HG03565 (cell line): ENCODE data around the gene UCP2.

Source experiments
- ATAC-seq: cut with Tn5 transposase; IDR thresholded peaks from one replicate; pipeline ENCODE4 v1.9.1; 2021; ENCODE audit warnings: mild to moderate bottlenecking, moderate library complexity; ENCODE audit not compliant: unreplicated experiment

The UCP2 gene

DNA sequence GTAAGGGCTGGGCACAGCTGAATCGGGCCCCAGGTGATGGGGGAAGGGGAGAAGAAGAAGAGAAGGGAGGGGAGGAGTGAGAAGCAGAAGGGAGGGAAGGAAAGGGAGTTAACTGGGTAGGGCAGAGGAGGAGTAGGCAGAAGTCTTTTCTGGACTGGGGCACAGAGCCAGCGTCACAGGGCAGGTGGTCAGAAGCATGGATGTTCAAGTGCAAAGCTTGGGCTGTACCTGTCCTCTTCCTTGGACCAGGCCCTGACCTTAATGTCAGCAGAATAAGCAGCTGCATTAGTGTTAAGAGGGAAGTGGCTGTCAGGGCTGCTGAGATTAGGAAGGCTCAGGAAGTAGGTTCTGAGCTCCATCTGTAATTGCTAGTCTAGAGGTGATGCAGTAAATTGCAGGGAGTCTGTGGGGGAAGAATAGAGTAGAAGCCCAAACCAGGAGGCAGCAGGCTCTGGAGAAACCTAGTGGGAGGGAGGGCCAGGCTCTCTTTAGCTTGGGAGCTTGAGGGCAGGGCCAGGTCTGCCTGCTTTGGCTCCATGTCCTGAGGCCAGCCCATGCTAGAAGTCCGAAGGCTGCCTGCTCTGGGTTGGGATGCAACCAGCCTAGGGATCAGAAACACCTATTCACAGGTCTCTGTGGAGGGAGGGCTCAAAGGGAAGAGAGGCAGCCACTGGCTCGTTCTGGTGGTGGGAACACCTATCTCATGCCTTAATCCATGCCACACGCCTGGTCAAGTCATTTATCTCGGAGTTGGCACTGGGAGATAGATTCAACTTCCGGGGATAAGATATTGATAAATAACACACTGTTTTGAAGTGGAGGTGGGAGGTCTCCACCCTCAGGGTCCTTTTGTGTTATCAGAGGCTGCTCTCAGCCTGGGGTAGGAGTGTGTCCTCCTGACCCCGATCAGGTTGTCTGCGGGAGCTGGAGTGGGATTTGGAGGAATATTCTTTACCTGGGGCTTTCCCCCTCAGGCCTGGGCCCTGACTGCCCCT, 28.0 kb upstream of the UCP2 start:
- no peak for ATAC-seq

DNA sequence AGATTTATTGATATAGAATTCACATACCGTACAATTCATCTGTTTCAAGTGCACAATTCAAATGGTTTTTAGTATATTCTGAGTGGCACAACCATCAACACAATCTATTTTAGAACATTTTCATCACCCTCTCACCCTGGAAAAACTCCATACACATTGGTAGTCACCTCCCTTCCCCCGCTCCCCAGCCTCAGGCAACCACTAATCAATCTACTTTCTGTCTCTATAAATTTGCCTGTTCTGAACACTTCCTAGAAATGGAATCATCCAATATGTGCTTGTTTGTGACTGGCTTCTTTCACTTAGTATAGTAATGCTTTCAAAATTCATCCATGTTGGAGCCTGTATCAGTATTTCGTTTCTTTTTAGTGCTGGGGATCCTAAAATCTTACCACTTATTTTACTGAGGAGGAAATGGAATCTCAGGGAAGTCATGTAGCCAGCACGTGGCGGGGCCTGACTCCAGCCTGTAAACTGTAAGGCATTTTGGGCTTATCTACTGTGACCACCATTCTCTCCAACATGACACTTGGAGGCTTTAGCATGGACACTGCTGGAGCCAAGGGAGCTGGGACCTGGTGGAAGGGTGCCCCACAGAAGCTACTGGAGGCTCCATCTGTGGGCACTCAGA, 27.1 kb upstream of the UCP2 start:
- no peak for ATAC-seq

DNA sequence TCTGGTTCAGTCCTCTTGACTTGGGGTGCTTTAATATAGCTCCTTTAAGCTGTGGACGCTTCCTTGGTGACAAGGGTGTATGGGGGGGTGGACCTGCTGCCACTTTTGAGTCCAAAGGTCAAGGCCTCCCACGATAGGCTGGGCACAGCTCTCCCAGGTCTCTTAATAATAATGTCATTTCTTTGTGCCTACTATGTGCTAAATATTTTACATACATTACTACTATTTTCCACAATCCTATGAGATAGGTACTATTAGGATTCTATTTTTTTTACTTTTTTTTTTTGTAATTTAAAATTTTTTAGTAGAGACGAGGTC, 26.5 kb upstream of the UCP2 start:
- ATAC-seq: no peak

DNA sequence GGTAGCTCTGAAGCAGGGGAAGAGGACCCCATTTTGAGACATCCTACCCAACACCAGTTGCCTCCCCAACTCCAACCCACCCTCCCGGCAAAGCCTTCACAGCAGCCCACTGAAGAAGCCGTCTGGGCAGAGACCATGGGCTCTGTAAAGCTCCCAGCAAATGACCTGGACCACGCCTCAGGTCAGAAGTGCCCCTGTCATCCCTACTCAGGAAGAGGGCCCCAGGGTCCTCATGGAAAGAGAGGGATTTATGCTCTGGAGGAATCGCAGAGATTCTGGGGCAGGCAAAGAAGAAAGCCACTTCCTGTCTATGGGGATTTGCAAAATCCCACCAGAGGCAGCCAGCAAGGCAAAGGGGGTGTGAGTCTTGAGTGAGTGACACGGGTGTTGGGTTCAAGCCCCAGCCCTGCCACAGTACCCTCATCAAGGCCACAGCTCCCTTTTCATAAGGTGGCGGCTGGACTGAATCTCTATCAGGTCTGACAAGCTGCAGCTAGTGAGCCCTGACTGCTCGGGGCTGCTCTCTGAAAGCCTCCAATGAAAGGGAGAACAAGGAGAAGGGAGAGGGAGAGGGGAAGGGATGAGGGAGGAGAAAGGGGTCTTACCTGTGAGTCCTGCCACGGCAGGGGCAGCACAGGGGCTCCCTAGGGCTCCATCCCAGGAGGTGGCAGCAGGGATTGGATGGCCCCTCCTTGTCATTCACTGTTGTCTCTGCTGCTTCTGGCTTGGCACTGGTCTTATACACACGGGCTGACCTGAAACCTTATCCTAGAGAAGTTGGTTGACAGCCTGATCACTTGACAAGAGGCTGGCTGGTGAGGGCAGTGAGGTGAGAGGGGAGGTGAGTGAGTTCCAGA, 26.0 kb upstream of the UCP2 start, which contains the start of gene UCP3:
Gene UCP3 (minus strand): TSS at position 713 of the 857 bp plus-strand sequence. CDS start 2,043 bp downstream, outside the sequence.
- ATAC-seq: no peak

DNA sequence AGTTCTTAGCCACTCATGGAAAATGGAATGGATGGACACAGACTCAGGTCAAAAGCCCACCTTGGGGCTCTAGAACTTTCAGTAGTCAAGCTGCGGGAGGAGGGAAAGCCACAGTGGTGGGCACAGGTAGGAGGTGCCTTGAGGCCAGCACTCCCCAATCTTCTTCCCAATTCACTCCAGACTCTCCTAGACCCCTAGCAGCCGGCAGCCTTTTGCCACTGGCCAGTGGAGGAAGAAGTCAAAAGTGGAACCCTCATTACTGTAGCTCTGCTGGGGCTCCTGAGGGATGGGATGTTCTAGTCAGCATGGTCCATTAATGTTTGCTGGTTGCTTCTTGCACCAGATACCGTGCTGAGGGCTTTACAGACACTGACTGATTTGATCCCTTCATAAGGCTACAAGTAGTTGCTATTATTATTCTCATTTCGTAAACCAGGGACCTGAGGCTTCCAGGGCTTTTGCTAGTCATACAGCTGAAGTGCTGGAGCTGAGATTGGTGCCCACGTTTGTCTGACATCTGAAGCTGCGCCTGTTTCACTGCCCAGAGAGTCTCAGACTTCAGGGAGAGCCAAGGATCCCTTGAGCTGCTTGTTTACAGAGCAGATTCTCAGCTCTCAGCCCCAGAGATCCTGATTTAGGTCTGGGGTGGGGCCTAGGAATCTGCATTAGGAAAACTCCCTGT, 25.2 kb upstream of the UCP2 start:
- no peak for ATAC-seq

DNA sequence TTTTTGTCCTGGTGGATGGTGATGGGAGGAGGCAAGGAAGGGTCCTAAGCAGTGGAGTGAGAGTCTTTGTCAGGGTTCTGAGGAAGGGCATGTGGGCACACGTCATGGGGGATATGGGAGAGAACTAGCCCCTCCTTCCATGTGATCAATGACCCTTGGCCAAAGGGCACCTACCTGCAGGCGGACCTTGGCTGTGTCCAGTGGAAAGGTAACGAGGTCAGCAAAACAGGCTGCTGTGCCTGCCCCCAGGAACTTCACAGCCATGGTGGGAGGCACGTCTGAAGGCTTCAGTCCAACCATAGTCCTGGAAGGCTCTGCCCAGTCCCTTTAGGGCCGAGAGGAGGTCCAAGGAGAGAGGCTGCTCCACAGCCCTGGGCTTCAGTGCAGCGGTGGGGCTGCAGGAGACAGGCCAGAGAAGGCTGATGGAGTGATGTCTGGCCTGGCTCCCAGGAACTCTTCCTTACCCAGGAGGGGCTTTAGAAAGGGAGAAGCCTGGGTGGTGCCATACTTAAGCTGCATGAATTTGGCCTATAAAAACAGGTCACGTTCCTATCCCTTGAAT, 24.2 kb upstream of the UCP2 start:
- no peak for ATAC-seq

DNA sequence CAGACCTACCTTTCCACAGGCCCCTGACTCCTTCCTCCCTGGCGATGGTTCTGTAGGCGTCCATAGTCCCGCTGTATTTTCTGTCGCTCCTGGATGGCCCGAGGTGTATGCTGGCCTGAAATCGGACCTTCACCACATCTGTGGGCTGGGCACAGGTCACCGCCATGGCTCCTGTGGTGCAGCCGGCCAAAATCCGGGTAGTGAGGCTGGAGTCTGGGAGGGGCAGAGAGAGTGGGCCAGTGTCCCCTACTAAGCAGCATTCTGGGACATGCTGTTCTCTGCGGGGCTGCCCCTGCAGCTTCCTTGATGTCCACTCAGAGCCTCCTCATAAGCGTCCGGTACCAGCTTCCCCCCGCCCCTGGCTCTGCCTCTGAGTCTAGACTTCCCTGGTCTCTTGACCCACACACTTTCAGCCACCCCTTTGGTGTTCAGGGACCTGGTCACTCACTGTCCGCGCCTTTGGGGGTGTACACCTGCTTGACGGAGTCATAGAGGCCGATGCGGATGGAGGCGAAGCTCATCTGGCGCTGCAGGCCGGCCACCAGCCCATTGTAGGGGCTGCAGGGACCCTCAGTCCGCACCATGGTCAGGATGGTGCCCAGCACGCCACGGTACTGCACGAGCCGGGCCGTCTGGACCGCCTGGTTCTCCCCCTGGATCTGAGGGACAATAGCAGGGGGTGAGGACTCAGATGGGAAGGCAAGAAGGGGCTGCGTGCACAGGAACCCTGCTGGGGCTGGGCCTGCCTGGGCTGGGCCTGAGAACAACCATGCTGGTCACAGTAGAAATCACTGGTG, 23.3 kb upstream of the UCP2 start:
- ATAC-seq: no peak

DNA sequence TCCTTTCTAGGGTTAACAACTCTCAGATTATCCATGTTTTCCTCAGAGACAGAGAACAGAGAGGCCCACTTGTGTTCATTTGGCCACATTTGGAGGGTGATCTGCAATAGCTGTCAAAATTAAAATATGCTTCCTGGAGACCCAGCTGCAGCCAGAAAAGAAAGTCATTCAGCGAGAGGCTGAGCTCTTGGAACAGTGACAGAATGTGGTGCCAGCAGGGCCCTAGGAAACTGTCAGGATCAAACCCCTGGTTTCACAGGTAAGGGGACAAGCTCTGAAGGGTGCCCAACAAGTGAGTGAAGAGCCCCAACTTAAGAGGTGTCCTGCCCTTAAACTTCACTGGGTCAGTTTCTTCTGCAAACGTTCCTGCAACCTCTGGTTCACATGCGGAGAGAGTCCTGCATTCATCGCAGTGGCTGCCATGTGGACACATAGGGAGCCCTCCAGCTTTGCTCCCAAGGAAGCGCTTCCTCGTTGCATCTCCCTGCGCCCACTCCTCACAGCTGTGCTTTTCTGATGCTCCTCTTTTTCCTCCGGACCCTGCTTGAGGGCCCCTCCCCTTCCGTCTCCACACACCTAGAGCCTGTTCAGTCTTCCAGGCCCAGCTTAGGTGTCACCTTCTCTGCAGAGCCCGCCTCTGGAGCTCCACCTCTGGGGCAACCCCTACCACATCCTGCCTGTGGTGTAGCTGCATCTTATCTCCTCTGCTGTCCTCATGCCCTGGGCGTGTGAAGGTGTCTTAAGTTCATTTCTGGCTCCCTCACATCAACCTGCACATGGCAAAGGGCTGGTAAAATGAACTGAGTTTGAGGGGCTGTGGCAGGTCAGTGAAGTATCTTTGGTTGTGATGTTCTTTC, 22.3 kb upstream of the UCP2 start:
- no peak for ATAC-seq

DNA sequence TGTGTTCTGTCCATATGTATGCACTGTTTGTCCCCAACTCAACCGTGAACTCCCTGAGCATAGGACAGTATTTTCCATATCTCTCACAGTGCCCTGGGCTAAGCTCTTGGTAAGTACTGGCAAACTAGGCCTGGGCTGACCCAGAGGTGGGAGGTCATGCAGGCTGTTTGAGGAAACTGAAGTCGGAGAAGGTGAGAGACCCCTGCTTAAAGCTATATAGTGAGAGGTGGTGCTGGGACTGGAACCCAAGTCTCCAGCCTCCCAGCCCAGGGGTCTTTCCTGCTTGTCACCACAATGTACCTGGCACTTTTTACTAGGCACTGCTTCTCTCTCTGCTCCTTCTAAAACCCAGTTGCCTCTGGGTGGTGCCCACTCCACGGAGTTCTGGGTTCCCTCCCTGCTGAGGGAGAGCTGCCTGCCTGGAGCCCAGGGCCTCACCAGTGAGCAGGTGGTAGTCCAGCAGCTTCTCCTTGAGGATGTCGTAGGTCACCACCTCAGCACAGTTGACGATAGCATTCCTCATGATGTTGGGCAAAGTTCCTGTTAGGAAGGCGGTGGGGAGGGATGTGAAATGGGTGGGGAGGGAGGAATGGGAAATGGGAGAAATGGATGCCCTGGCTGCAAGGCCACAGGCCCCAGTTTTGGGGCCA, 21.5 kb upstream of the UCP2 start:
- no peak for ATAC-seq

DNA sequence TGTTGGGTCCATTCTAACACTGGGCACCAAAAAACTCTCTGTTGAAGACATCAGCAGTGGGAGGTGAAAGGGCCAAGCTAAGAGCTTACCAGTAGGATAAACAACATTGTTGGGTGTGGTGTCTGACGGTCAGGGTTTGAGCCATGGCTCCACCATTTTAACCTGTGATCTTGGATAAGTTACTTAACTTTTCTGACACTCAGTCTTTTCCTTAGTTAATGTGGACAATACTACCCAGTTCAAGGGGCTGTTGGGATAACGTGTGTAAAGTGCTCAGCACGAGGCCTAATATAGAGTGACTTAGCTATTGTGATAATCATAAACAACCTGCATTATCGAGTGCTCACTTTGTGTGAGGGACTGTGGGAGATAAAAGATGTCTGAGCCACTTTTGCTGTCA, 20.2 kb upstream of the UCP2 start:
- ATAC-seq: no peak

DNA sequence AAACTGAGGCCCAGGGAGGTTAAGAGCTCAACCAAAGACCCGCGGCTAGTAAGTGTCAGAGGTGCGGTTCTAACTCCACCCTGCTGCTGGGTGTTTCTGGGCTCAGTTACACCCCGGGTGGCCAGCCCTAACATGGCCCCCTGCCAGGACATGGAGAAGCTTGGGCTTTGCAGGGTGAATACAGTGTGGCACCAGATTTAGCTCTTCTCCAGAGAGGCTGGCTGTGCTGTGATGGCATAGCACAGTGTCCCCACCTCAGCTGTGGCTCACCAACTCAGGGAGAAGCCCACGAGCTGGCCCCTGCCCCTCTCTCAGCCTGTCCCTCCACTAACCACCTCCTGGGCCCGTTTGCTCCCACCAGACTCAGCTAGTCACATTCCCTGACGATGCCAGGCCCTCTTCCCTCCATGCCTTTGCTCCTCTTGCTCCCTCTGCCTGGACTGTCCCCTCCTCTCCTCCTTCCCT, 19.2 kb upstream of the UCP2 start:
- ATAC-seq: no peak

DNA sequence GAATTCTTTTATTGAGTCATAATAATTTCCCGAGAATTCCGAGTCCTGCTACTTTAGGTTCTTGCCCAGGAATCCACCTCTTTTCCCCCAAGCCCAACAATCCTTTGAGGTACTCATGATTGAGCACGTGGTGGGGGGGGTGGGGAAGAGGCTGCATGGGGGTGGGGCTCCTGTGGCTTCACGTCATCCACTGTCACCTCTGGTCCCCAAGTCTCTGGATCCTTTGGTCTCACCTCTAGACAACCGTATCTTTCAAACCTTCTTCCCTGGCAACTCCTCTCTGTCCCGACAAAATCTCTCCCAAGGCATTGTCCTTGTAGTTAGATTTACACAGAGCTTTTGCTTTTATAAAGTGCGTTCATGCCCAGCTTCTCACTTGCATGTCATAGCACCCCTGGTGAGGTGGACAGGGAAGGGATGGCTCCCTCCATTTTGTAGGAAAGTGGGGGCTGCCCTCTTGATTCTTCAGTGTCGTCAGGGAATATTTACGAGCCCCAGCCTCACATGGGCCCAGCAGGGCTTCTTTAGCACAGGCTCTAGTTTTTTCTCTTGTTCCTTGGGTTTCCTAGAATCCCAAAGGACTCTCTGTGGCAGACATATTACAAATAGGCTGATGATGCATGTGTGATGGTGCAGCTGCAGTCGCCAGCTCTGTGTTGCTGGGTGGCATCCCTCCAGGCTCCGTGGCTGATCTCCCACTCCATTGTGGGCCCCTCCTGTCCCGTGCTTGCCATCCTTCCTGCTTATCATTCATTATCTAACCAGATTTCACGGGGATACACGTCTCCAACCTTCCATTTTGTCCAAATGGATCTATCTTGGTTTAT, 17.9 kb upstream of the UCP2 start:
- no peak for ATAC-seq

DNA sequence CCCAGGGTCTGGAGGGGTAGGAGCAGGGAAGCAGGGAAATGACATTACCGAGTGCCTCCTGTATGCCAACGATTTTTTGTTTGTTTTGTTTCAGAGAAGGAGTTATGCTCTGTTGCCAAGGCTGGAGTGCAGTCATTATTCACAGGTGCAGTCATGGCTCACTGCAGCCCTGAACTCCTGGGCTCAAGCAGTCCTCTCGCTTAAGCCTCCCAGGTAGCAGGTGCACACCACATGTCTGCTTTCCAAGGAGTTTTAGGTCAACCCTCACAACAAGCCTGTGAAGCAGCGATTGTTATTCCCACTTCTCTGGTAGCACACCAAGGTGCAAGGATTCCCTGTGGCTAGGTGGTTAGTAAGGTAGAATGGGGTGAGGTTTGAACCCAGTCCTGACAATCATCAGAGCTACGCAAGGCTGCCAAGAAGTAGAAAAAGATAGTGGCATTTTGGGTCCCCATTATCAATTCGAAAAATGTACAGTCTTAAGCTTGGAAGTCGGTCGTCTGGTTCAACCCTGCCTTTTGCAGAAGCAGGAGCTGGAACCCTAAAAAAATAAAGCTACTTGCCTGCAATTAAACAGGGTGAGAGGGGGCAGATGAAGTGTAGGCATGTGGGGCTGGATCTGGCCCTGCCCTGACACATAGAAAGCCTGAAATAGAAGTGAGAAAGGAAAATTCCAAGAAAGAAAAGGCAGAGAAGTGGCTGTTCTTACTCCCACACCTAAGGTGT, 17.1 kb upstream of the UCP2 start:
- no peak for ATAC-seq

DNA sequence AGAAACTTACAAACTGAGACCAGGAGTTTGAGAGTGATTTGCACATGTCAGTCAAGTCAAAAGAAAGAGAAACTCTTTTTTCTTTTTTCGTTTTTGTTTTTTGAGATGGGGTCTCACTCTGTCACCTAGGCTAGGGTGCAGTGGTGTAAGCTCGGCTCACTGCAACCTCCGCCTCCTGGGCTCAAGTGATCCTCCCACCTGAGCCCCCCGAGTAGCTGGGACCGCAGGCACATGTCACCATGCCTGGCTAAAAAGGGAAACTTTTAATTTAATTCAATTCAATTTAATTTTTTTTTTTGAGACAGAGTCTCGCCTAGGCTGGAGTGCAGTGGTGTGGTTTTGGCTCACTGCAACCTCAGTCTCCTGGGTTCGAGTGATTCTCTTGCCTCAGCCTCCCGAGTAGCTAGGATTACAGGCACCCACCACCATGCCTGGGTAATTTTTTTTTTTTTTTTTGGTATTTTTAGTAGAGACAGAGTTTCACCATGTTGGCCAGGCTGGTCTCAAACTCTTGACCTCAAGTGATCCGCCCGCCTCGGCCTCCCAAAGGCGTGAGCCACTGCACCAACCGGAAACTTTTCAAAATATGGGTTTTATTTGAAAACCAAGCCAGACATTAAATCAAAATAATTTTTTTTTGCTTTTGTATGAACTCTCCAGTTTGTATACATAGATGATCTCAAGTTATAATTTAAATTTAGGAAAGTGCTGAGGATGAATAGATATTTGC, 16.4 kb upstream of the UCP2 start:
- no peak for ATAC-seq

DNA sequence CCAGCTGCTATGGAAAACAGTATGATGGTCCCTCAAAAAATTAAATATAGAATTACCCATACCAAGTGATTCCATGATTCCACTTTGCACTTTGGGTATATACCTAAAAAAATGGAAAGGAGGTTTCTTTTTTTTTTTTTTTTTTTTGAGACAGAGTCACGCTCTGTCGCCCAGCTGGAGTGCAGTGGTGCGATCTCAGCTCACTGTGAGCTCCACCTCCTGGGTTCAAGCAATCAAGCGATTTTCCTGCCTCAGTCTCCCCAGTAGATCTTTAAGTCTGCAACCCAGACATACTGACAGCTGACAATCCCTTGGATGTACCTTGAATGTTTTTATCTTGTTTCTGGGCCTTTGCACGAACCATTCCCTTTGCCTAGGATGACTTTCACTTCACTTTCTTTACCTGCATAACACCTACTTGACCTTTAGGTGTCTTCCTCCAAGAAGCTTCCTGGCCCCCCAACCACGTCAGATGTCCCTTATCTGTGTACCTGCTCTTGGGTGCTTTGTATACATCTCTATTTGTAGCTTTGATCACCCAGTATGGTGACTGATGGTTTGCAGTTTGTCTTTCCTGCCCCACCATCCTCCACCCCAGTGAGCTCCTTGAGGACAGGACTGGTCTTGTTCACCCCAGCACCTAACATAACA, 14.6 kb upstream of the UCP2 start:
- no peak for ATAC-seq
